SK-N-SH treated with all-trans-retinoic acid at 6 μM for 48 hours (cell line): ENCODE data around the gene MVK.

Source experiments
- ATAC-seq: fragments of 200-7000 bp; cut with Tn5 transposase; 3 replicates; pipeline ENCODE4 v1.9.1; 2020; ENCODE audit warnings: mild to moderate bottlenecking, moderate library complexity
- BACH2 ChIP-seq: fragments of 250-450 bp; sonication (Bioruptor Pico); IDR thresholded peaks from 2 replicates; pipeline ENCODE4 v1.9.0; 2021; ENCODE audit warnings: mild to moderate bottlenecking, borderline replicate concordance
- CSDC2 ChIP-seq: fragments of 250-450 bp; sonication (Bioruptor Pico); IDR thresholded peaks from 2 replicates; pipeline ENCODE4 v1.5.0; 2020; ENCODE audit warnings: mild to moderate bottlenecking, moderate library complexity
- CSRNP3 ChIP-seq: fragments of 250-450 bp; sonication (Bioruptor Pico); IDR thresholded peaks from 2 replicates; pipeline ENCODE4 v1.5.1; 2021; ENCODE audit warnings: mild to moderate bottlenecking, moderate library complexity
- GLIS3 ChIP-seq: fragments of 250-450 bp; sonication (Bioruptor Pico); IDR thresholded peaks from 2 replicates; pipeline ENCODE4 v1.5.0; 2020; ENCODE audit warnings: mild to moderate bottlenecking, moderate library complexity
- ISL1 ChIP-seq: fragments of 250-450 bp; sonication (Bioruptor Pico); IDR thresholded peaks from 2 replicates; pipeline ENCODE4 v2.1.2; 2022; ENCODE audit warnings: mild to moderate bottlenecking, moderate library complexity
- OSR1 ChIP-seq: fragments of 250-450 bp; sonication (Bioruptor Pico); IDR thresholded peaks from 2 replicates; pipeline ENCODE4 v1.8.0; 2022; ENCODE audit warnings: moderate library complexity, mild to moderate bottlenecking, inconsistent platforms
- PATZ1 ChIP-seq: fragments of 250-450 bp; sonication (Bioruptor Pico); IDR thresholded peaks from 2 replicates; pipeline ENCODE4 v1.8.0; 2020; ENCODE audit warnings: mild to moderate bottlenecking, moderate library complexity, borderline replicate concordance
- SNAI2 ChIP-seq: fragments of 250-450 bp; sonication (Bioruptor Pico); IDR thresholded peaks from 2 replicates; pipeline ENCODE4 v1.5.0; 2020; ENCODE audit warnings: mild to moderate bottlenecking, moderate library complexity
- TOX ChIP-seq: fragments of 250-450 bp; sonication (Bioruptor Pico); IDR thresholded peaks from 2 replicates; pipeline ENCODE4 v1.8.0; 2021; ENCODE audit warnings: mild to moderate bottlenecking, moderate library complexity, borderline replicate concordance
- ZC3H10 ChIP-seq: fragments of 250-450 bp; sonication (Bioruptor Pico); IDR thresholded peaks from 2 replicates; pipeline ENCODE4 v1.5.1; 2021; ENCODE audit warnings: mild to moderate bottlenecking, moderate library complexity
- ZFP3 ChIP-seq: fragments of 250-450 bp; sonication (Bioruptor Pico); IDR thresholded peaks from 2 replicates; pipeline ENCODE4 v1.5.0; 2020; ENCODE audit warnings: mild to moderate bottlenecking, moderate library complexity
- ZFP30 ChIP-seq: fragments of 450-650 bp; formaldehyde crosslinking; IDR thresholded peaks from 2 replicates; pipeline ENCODE4 v1.5.0; 2022; ENCODE audit warnings: mild to moderate bottlenecking, moderate library complexity
- ZNF70 ChIP-seq: fragments of 450-650 bp; formaldehyde crosslinking; IDR thresholded peaks from 2 replicates; pipeline ENCODE4 v1.5.0; 2020; ENCODE audit warnings: mild to moderate bottlenecking, moderate library complexity
- ZNF8 ChIP-seq: fragments of 450-650 bp; formaldehyde crosslinking; IDR thresholded peaks from 2 replicates; pipeline ENCODE4 v1.5.0; 2020; ENCODE audit warnings: mild to moderate bottlenecking, moderate library complexity
- TF ChIP-seq, protein P1 (sequence below): fragments of 250-450 bp; sonication (Bioruptor Pico); IDR thresholded peaks from 2 replicates; pipeline ENCODE4 v1.8.0; 2021; ENCODE audit warnings: low read depth, mild to moderate bottlenecking, moderate library complexity, borderline replicate concordance
- TF ChIP-seq, protein P2 (sequence below): fragments of 250-450 bp; sonication (Bioruptor Pico); IDR thresholded peaks from 2 replicates; pipeline ENCODE4 v1.5.0; 2020; ENCODE audit warnings: mild to moderate bottlenecking, moderate library complexity

The MVK gene

GRCh38 chr12:109535231-109535862 is 38.2 kb upstream of the MVK start:
- ATAC-seq: no peak
- TF ChIP-seq GLIS3 (CRISPR knock-in tag) (no peak), CSRNP3 (CRISPR knock-in tag) (no peak), ZFP3 (no peak)
- TF ChIP-seq, protein P1, sequence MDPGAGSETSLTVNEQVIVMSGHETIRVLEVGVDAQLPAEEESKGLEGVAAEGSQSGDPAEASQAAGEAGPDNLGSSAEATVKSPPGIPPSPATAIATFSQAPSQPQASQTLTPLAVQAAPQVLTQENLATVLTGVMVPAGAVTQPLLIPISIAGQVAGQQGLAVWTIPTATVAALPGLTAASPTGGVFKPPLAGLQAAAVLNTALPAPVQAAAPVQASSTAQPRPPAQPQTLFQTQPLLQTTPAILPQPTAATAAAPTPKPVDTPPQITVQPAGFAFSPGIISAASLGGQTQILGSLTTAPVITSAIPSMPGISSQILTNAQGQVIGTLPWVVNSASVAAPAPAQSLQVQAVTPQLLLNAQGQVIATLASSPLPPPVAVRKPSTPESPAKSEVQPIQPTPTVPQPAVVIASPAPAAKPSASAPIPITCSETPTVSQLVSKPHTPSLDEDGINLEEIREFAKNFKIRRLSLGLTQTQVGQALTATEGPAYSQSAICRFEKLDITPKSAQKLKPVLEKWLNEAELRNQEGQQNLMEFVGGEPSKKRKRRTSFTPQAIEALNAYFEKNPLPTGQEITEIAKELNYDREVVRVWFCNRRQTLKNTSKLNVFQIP (CRISPR knock-in tag): no peak

GRCh38 chr12:109535863-109536250 is 37.7 kb upstream of the MVK start:
- no peak for TF ChIP-seq ZC3H10
- TF ChIP-seq, protein P1 (CRISPR knock-in tag): no peak
- no peak for TF ChIP-seq CSDC2
- no peak for TF ChIP-seq BACH2 (CRISPR knock-in tag)
- TF ChIP-seq ZNF8: no peak
- no peak for TF ChIP-seq PATZ1 (CRISPR knock-in tag)
- no peak for TF ChIP-seq SNAI2 (CRISPR knock-in tag)
- no peak for TF ChIP-seq TOX (CRISPR knock-in tag)
- ATAC-seq: no peak

- no peak for ATAC-seq
- TF ChIP-seq CSRNP3 (CRISPR knock-in tag) (no peak), GLIS3 (CRISPR knock-in tag) (no peak), ZNF70 (CRISPR knock-in tag) (no peak), TOX (CRISPR knock-in tag) (no peak), ZFP30 (no peak), OSR1 (CRISPR knock-in tag) (no peak), ZC3H10 (no peak), ISL1 (CRISPR knock-in tag) (no peak)
- TF ChIP-seq, protein P2, sequence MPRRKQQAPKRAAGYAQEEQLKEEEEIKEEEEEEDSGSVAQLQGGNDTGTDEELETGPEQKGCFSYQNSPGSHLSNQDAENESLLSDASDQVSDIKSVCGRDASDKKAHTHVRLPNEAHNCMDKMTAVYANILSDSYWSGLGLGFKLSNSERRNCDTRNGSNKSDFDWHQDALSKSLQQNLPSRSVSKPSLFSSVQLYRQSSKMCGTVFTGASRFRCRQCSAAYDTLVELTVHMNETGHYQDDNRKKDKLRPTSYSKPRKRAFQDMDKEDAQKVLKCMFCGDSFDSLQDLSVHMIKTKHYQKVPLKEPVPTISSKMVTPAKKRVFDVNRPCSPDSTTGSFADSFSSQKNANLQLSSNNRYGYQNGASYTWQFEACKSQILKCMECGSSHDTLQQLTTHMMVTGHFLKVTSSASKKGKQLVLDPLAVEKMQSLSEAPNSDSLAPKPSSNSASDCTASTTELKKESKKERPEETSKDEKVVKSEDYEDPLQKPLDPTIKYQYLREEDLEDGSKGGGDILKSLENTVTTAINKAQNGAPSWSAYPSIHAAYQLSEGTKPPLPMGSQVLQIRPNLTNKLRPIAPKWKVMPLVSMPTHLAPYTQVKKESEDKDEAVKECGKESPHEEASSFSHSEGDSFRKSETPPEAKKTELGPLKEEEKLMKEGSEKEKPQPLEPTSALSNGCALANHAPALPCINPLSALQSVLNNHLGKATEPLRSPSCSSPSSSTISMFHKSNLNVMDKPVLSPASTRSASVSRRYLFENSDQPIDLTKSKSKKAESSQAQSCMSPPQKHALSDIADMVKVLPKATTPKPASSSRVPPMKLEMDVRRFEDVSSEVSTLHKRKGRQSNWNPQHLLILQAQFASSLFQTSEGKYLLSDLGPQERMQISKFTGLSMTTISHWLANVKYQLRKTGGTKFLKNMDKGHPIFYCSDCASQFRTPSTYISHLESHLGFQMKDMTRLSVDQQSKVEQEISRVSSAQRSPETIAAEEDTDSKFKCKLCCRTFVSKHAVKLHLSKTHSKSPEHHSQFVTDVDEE (CRISPR knock-in tag): no peak
- TF ChIP-seq, all 23 proteins: peak for 0
These were observed 36.5 kb upstream of the MVK start for GRCh38 chr12:109537136-109537535.
